ENCODE measurements around the gene RPL28. TPM values are rescaled to one million over a fixed set of nuclear protein-coding genes. Genes with fewer than 3 reads are reported as not detected.
"Not testable (repeated sequence)": the region's sequence is repeated elsewhere in the genome, so short reads cannot be mapped to it uniquely, and the experiment has no call there.

Gene RPL28
- total RNA-seq, 2 donors from 2014 or later: 1,672 to 1,902 TPM

- no peak for TF ChIP-seq CTCF (conservative IDR thresholded peaks at IDR 0.05)
- H3K4me1 ChIP-seq (ENCODE audit: control insufficient read depth, insufficient read depth, low read length): no peaks in the 10 kb centered on the region
- H3K4me3 ChIP-seq (ENCODE audit: low read length): no peak overlapping the region
- H3K27me3 ChIP-seq (ENCODE audit: control insufficient read depth, insufficient read depth, low read length, poor library complexity, severe bottlenecking): peaks cover 99% of the 10 kb centered on the region
- Mint-ChIP-seq H3K27me3 (ENCODE audit: insufficient read depth) (peaks cover 21% of the 10 kb centered on the region), H3K4me3 (no peak overlapping the region), H3K4me1 (peaks cover 3% of the 10 kb centered on the region), H3K27ac (no peak overlapping the region), H3K36me3 (ENCODE audit: low read depth) (no peaks in the 10 kb centered on the region), H3K9me3 (no peaks in the 10 kb centered on the region)
- no peak for DNase-seq
- no peaks in the 10 kb centered on the region for H3K9me3 ChIP-seq (ENCODE audit: control insufficient read depth, low read length)
- no peak overlapping the region for H3K27ac ChIP-seq (ENCODE audit: low read depth, low read length)
- H3K36me3 ChIP-seq (ENCODE audit: control insufficient read depth, insufficient read depth, low read length): no peaks in the 10 kb centered on the region
- WGBS, 2 experiments (ENCODE audit: insufficient coverage in 1 of 2, insufficient read length in 1 of 2): 39 to 55% methylated on average over 6 to 15 of the region's 16 CpGs
- no peak overlapping the region for H3K9ac ChIP-seq (ENCODE audit: extremely low read depth, low read length, poor library complexity, severe bottlenecking)
These were observed 61.9 kb downstream of the RPL28 start for GRCh38 chr19:55447421-55448174.

GRCh38 chr19:55448175-55448490 lies 62.4 kb downstream of the RPL28 start:
- H3K27ac Mint-ChIP-seq; H3K36me3 ChIP-seq (ENCODE audit: control insufficient read depth, insufficient read depth, low read length); DNase-seq; H3K4me3 ChIP-seq (ENCODE audit: low read length); H3K27ac ChIP-seq (ENCODE audit: low read depth, low read length); H3K9me3 Mint-ChIP-seq; H3K9me3 ChIP-seq (ENCODE audit: control insufficient read depth, low read length); H3K4me3 Mint-ChIP-seq; H3K9ac ChIP-seq (ENCODE audit: extremely low read depth, low read length, poor library complexity, severe bottlenecking); H3K4me1 Mint-ChIP-seq; H3K4me1 ChIP-seq (ENCODE audit: control insufficient read depth, insufficient read depth, low read length); H3K36me3 Mint-ChIP-seq (ENCODE audit: low read depth): not testable (repeated sequence)
- H3K27me3 Mint-ChIP-seq (ENCODE audit: insufficient read depth): peaks cover 26% of the 10 kb centered on the region
- 91% methylated on average over 3 of the region's 5 CpGs; no CpG with 5 or more reads in 1 of the 2 experiments for WGBS, 2 experiments (ENCODE audit: insufficient coverage in 1 of 2, insufficient read length in 1 of 2)
- peaks cover 99% of the 10 kb centered on the region for H3K27me3 ChIP-seq (ENCODE audit: control insufficient read depth, insufficient read depth, low read length, poor library complexity, severe bottlenecking)

GRCh38 chr19:55449469-55449868 lies 63.7 kb downstream of the RPL28 start:
- no peak overlapping the region for H3K27ac Mint-ChIP-seq
- Histone ChIP-seq H3K4me3 (ENCODE audit: low read length) (no peak overlapping the region), H3K27me3 (ENCODE audit: control insufficient read depth, insufficient read depth, low read length, poor library complexity, severe bottlenecking) (peaks cover 90% of the 10 kb centered on the region), H3K27ac (ENCODE audit: low read depth, low read length) (no peak overlapping the region), H3K9me3 (ENCODE audit: control insufficient read depth, low read length) (no peaks in the 10 kb centered on the region), H3K36me3 (ENCODE audit: control insufficient read depth, insufficient read depth, low read length) (no peaks in the 10 kb centered on the region), H3K9ac (ENCODE audit: extremely low read depth, low read length, poor library complexity, severe bottlenecking) (no peak overlapping the region), H3K4me1 (ENCODE audit: control insufficient read depth, insufficient read depth, low read length) (no peaks in the 10 kb centered on the region)
- TF ChIP-seq CTCF (conservative IDR thresholded peaks at IDR 0.05): no peak
- no peaks in the 10 kb centered on the region for H3K36me3 Mint-ChIP-seq (ENCODE audit: low read depth)
- no peaks in the 10 kb centered on the region for H3K9me3 Mint-ChIP-seq
- peaks cover 34% of the 10 kb centered on the region for H3K27me3 Mint-ChIP-seq (ENCODE audit: insufficient read depth)
- peaks cover 3% of the 10 kb centered on the region for H3K4me1 Mint-ChIP-seq
- DNase-seq: no peak
- 50 to 100% methylated on average over 1 to 16 of the region's 16 CpGs for WGBS, 2 experiments (ENCODE audit: insufficient coverage in 1 of 2, insufficient read length in 1 of 2)
- no peak overlapping the region for H3K4me3 Mint-ChIP-seq
